Measurements from ENCODE around the gene OR5M10.
A peak's percentile ranks its signal among the peaks of the same experiment; 100 is the strongest.
"Not testable (repeated sequence)": the region's sequence is repeated elsewhere in the genome, so short reads cannot be mapped to it uniquely, and the experiment has no call there.

OR5M10 gene

GRCh38 chr11:56577621-56578020, at the start of gene OR5M10:
OR5M10 (minus strand) TSS chr11:56577721; CDS start chr11:56577721, 0 bp downstream.
- DNase-seq = no peak

DNA sequence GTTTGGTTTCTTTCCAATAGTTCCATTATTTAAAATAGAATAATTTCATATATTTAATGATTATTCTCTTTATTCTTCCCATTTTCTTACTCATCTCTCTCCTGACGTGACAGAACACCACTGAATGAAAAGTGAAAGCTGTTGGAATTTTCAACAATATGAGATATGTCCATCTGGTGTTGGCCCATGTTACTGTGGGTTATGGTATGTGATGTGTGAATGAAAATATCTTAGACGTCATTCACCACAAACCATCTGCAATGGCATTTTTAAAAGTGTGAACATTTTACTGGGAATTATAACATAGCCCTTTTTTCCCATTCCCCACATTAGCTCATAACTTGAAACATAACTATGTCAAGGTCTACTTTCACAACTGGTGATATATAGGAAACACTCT, 48.4 kb upstream of the OR5M10 start:
- DNase-seq = no peak

DNA sequence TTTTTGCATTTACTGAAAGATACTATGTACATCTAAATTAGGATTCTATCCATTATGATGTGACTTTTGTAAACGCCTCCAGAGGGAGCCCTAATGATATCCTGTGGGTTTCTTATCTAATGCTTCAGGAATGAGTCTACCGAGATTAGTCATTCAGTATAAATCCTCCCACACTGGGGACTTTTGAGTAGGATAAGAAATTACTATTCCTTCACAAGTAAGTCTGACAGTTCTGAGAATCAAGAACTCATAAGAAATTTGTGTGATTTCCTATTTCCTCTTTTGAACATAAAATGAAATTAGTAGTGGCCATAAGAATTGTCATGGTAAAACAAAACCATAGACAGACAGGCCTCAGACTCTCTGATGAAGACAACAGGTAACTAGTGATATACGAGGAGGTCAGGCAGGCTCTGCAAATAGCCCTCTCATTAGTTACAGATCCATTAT, 47.2 kb upstream of the OR5M10 start:
- DNase-seq = peak; percentile 6

GRCh38 chr11:56611174-56611573, 33.7 kb upstream of the OR5M10 start:
- DNase-seq = no peak

GRCh38 chr11:56592088-56592717, 14.7 kb upstream of the OR5M10 start:
- not testable (repeated sequence) for DNase-seq

GRCh38 chr11:56558574-56558973, 18.9 kb downstream of the OR5M10 start:
- DNase-seq = no peak

- not testable (repeated sequence) for DNase-seq
Measured at GRCh38 chr11:56554691-56555090, 22.8 kb downstream of the OR5M10 start.

- DNase-seq = no peak
Measured at GRCh38 chr11:56545531-56545930, 32.0 kb downstream of the OR5M10 start.

DNA sequence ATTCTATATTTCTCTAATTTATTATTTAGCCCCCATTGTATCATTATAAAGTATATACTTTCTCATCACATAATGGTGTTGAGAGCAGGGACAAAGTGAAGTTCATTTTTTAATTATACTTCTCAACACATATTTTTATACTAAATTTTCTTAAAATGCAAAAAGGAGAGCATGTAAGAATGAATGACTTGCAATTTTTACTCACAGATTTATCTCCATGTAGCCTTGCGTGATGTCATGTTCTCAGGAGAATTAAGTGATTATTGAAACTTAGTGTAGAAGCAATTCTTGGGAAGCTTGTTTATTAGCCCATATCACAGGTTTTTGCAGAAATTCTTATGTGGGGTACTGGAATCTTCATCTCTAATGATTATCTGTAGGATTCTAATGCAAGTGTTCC, 33.8 kb downstream of the OR5M10 start:
- no peak for DNase-seq

DNA sequence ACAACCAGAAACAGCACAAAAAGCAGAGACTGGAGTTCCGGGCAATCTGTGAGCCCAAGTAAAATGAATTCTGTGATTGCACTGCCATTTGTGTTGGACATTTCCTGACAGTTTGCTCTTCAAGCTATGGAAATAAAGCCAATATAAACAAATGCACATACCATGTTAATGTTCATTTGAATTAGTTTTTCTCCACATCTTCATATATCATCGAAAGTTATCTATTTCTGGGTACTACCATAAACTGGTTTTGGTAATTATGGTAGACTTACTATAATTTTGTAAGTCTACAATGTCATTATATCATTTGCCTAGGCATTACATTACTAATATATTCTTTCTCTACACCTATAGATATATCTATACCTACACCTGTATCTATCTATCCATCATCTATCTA, 34.4 kb downstream of the OR5M10 start, which contains the start of gene OR5M11:
Gene OR5M11, minus strand, starts transcription at position 101 of the 400 bp plus-strand sequence. Its CDS starts 0 bp downstream, at position 101.
- no peak for DNase-seq

- DNase-seq = no peak
Measured at GRCh38 chr11:56533054-56533740, 44.3 kb downstream of the OR5M10 start.

GRCh38 chr11:56531856-56532255, 45.7 kb downstream of the OR5M10 start:
- no peak for DNase-seq

Data from fibroblast of skin of right quadriceps (primary cell).